Neural progenitor cell (in vitro differentiated cells): ENCODE data around the gene RADX. TPM values are rescaled to one million over a fixed set of nuclear protein-coding genes. Genes with fewer than 3 reads are reported as not detected.

Experiments
- DNase-seq: peaks from one replicate; pipeline ENCODE4 v3.0.0-alpha.2; 2016; ENCODE audit warnings: low spot score
- H2AFZ ChIP-seq: fragments of 200-600 bp; sonication (generic); replicated peaks from 2 replicates; pipeline ENCODE4 v1.6.1; 2016; ENCODE audit warnings: antibody characterized with exemption
- H3F3A ChIP-seq: fragments of 200-600 bp; sonication (generic); 2 replicates; pipeline ENCODE4 v1.6.1; 2016; ENCODE audit warnings: antibody characterized with exemption, low read depth
- H3K27ac ChIP-seq: fragments of 200-600 bp; sonication (generic); 2 replicates; pipeline ENCODE4 v1.5.1; 2016; ENCODE audit warnings: mild to moderate bottlenecking
- H3K27me3 ChIP-seq: fragments of 200-600 bp; sonication (generic); 2 replicates; pipeline ENCODE4 v1.6.1; 2016; ENCODE audit warnings: mild to moderate bottlenecking, moderate library complexity
- H3K36me3 ChIP-seq: fragments of 200-600 bp; sonication (generic); 2 replicates; pipeline ENCODE4 v1.5.1; 2016
- H3K4me1 ChIP-seq: fragments of 200-600 bp; sonication (generic); 2 replicates; pipeline ENCODE4 v1.6.1; 2016; ENCODE audit warnings: mixed run types
- H3K4me2 ChIP-seq: fragments of 200-600 bp; sonication (generic); 2 replicates; pipeline ENCODE4 v1.6.1; 2016
- H3K4me3 ChIP-seq: fragments of 200-600 bp; sonication (generic); 2 replicates; pipeline ENCODE4 v1.5.1; 2016
- H3K79me2 ChIP-seq: fragments of 200-600 bp; sonication (generic); 2 replicates; pipeline ENCODE4 v1.6.1; 2016; ENCODE audit warnings: low read depth
- H3K9ac ChIP-seq: fragments of 200-600 bp; sonication (generic); 2 replicates; pipeline ENCODE4 v1.6.1; 2016
- H3K9me3 ChIP-seq: fragments of 200-600 bp; sonication (generic); 2 replicates; pipeline ENCODE4 v1.5.1; 2016; ENCODE audit warnings: low read depth
- H4K20me1 ChIP-seq: fragments of 200-600 bp; sonication (generic); 2 replicates; pipeline ENCODE4 v1.6.1; 2016; ENCODE audit warnings: low read depth
- H3K27ac Mint-ChIP-seq: 3 replicates; pipeline ENCODE4 v1.8.0; 2021; ENCODE audit warnings: mixed read lengths
- H3K27me3 Mint-ChIP-seq: 2 replicates; pipeline ENCODE4 v1.8.0; 2022; ENCODE audit warnings: low read depth, mild to moderate bottlenecking, inconsistent platforms, moderate library complexity, mixed read lengths; ENCODE audit not compliant: insufficient read depth
- H3K36me3 Mint-ChIP-seq: 3 replicates; pipeline ENCODE4 v1.8.0; 2021; ENCODE audit warnings: mixed read lengths
- H3K4me1 Mint-ChIP-seq: 3 replicates; pipeline ENCODE4 v1.8.0; 2021; ENCODE audit warnings: mixed read lengths
- H3K4me3 Mint-ChIP-seq: 3 replicates; pipeline ENCODE4 v1.8.0; 2021; ENCODE audit warnings: mild to moderate bottlenecking, moderate library complexity, mixed read lengths
- H3K9me3 Mint-ChIP-seq: 3 replicates; pipeline ENCODE4 v1.8.0; 2020; ENCODE audit warnings: mixed read lengths
- CTCF ChIP-seq: fragments of 200-600 bp; sonication (generic); IDR thresholded peaks from 2 replicates; pipeline ENCODE4 v1.5.1; 2017; ENCODE audit warnings: antibody characterized with exemption, mild to moderate bottlenecking
- EZH2 ChIP-seq: fragments of 200-600 bp; sonication (generic); IDR thresholded peaks from 2 replicates; pipeline ENCODE4 v1.6.1; 2017; ENCODE audit warnings: antibody characterized with exemption, mild to moderate bottlenecking, moderate library complexity
- EZH2phosphoT487 ChIP-seq: fragments of 200-600 bp; sonication (generic); IDR thresholded peaks from 2 replicates; pipeline ENCODE4 v1.6.1; 2017; ENCODE audit warnings: antibody characterized with exemption
- total RNA-seq: library from RNA; depleted of rRNA; stranded (reverse); fragments of >200 nt; gene quantifications from 2 replicates; pipeline ENCODE4 v1.2.3, GENCODE V29; 2015; ENCODE audit warnings: low replicate concordance

Gene RADX
- total RNA-seq, 1 donor from 2014 or later, result 14.2 TPM

GRCh38 chrX:106696502-106696901 lies 84.7 kb downstream of the RADX start:
- TF ChIP-seq EZH2phosphoT487 (no peak), EZH2 (no peak), CTCF (peak; percentile 19)
- Histone ChIP-seq H3K27me3 (no peaks in the 10 kb centered on the region), H3K9ac (no peak overlapping the region), H4K20me1 (no peaks in the 10 kb centered on the region), H3K36me3 (no peaks in the 10 kb centered on the region), H3K9me3 (no peaks in the 10 kb centered on the region), H3K4me3 (no peak overlapping the region), H3F3A (no peaks in the 10 kb centered on the region), H2AFZ (no peak overlapping the region), H3K4me1 (no peaks in the 10 kb centered on the region), H3K4me2 (no peak overlapping the region), H3K79me2 (no peaks in the 10 kb centered on the region), H3K27ac (no peak overlapping the region)
- no peaks in the 10 kb centered on the region for H3K36me3 Mint-ChIP-seq
- DNase-seq, result no peak
- no peak overlapping the region for H3K4me3 Mint-ChIP-seq
- peaks cover 14% of the 10 kb centered on the region for H3K4me1 Mint-ChIP-seq
- H3K27me3 Mint-ChIP-seq, result peaks cover 2% of the 10 kb centered on the region
- H3K9me3 Mint-ChIP-seq, result no peaks in the 10 kb centered on the region
- H3K27ac Mint-ChIP-seq, result no peak overlapping the region

GRCh38 chrX:106698693-106699092 lies 86.9 kb downstream of the RADX start:
- no peak for DNase-seq
- Histone ChIP-seq H3K4me3 (no peak overlapping the region), H3K9ac (no peak overlapping the region), H3K79me2 (no peaks in the 10 kb centered on the region), H4K20me1 (no peaks in the 10 kb centered on the region), H3K27me3 (no peaks in the 10 kb centered on the region), H3K27ac (no peak overlapping the region), H3F3A (no peaks in the 10 kb centered on the region), H2AFZ (no peak overlapping the region), H3K36me3 (no peaks in the 10 kb centered on the region), H3K4me1 (no peaks in the 10 kb centered on the region), H3K4me2 (no peak overlapping the region), H3K9me3 (no peaks in the 10 kb centered on the region)
- Mint-ChIP-seq H3K36me3 (no peaks in the 10 kb centered on the region), H3K27ac (no peak overlapping the region), H3K27me3 (no peaks in the 10 kb centered on the region), H3K9me3 (no peaks in the 10 kb centered on the region), H3K4me3 (no peak overlapping the region), H3K4me1 (peaks cover 14% of the 10 kb centered on the region)
- TF ChIP-seq EZH2phosphoT487 (no peak), CTCF (no peak), EZH2 (no peak)

GRCh38 chrX:106702636-106703035 lies 90.9 kb downstream of the RADX start:
- H2AFZ ChIP-seq, result no peak overlapping the region
- no peak overlapping the region for H3K9ac ChIP-seq
- H3K4me1 ChIP-seq, result no peaks in the 10 kb centered on the region
- no peaks in the 10 kb centered on the region for H3F3A ChIP-seq
- no peaks in the 10 kb centered on the region for H3K27me3 ChIP-seq
- no peak overlapping the region for H3K27ac ChIP-seq
- H3K36me3 Mint-ChIP-seq, result no peaks in the 10 kb centered on the region
- TF ChIP-seq CTCF (no peak), EZH2 (no peak), EZH2phosphoT487 (no peak)
- H3K36me3 ChIP-seq, result no peaks in the 10 kb centered on the region
- no peak for DNase-seq
- no peaks in the 10 kb centered on the region for H3K9me3 ChIP-seq
- H3K4me3 ChIP-seq, result no peak overlapping the region
- H3K4me1 Mint-ChIP-seq, result peaks cover 15% of the 10 kb centered on the region
- H3K4me2 ChIP-seq, result no peak overlapping the region
- H4K20me1 ChIP-seq, result no peaks in the 10 kb centered on the region
- H3K9me3 Mint-ChIP-seq, result no peaks in the 10 kb centered on the region
- no peak overlapping the region for H3K27ac Mint-ChIP-seq
- peaks cover 5% of the 10 kb centered on the region for H3K27me3 Mint-ChIP-seq
- no peaks in the 10 kb centered on the region for H3K79me2 ChIP-seq
- H3K4me3 Mint-ChIP-seq, result no peak overlapping the region
